IPS-15b (cell line): Measurements from ENCODE around the gene AADACL4.
"Not testable (repeated sequence)": the region's sequence is repeated elsewhere in the genome, so short reads cannot be mapped to it uniquely, and the experiment has no call there.

Experiments
- H3K27me3 ChIP-seq: one replicate; pipeline ENCODE4 v1.6.1; 2013; ENCODE audit warnings: low read length; ENCODE audit not compliant: control insufficient read depth, insufficient read depth
- H3K36me3 ChIP-seq: one replicate; pipeline ENCODE4 v1.6.1; 2013; ENCODE audit warnings: low read length; ENCODE audit not compliant: control insufficient read depth, insufficient read depth
- H3K4me1 ChIP-seq: one replicate; pipeline ENCODE4 v1.6.1; 2013; ENCODE audit warnings: mild to moderate bottlenecking, low read length; ENCODE audit not compliant: control insufficient read depth, insufficient read depth
- H3K4me3 ChIP-seq: one replicate; pipeline ENCODE4 v1.5.1; 2013; ENCODE audit warnings: low read depth, low read length
- H3K9ac ChIP-seq: one replicate; pipeline ENCODE4 v1.6.1; 2013; ENCODE audit warnings: low read depth, mild to moderate bottlenecking, low read length
- H3K9me3 ChIP-seq: one replicate; pipeline ENCODE4 v1.6.1; 2013; ENCODE audit warnings: mild to moderate bottlenecking, low read length; ENCODE audit not compliant: control insufficient read depth, insufficient read depth

Gene AADACL4

GRCh38 chr1:12636098-12636950 is 7.6 kb upstream of the AADACL4 start:
- H3K9me3 ChIP-seq, result peaks cover 31% of the 10 kb centered on the region
- no peak overlapping the region for H3K9ac ChIP-seq
- no peak overlapping the region for H3K4me3 ChIP-seq
- peaks cover 5% of the 10 kb centered on the region for H3K4me1 ChIP-seq
- no peaks in the 10 kb centered on the region for H3K27me3 ChIP-seq
- H3K36me3 ChIP-seq, result no peaks in the 10 kb centered on the region

- Histone ChIP-seq H3K4me3 (no peak overlapping the region), H3K36me3 (no peaks in the 10 kb centered on the region), H3K9ac (no peak overlapping the region), H3K27me3 (no peaks in the 10 kb centered on the region), H3K9me3 (peaks cover 32% of the 10 kb centered on the region), H3K4me1 (peaks cover 2% of the 10 kb centered on the region)
These were observed 6.2 kb upstream of the AADACL4 start for GRCh38 chr1:12637693-12638092.

GRCh38 chr1:12640237-12640957 is 3.5 kb upstream of the AADACL4 start:
- no peak overlapping the region for H3K9ac ChIP-seq
- no peak overlapping the region for H3K4me3 ChIP-seq
- peaks cover 32% of the 10 kb centered on the region for H3K9me3 ChIP-seq
- H3K27me3 ChIP-seq, result no peaks in the 10 kb centered on the region
- H3K36me3 ChIP-seq, result no peaks in the 10 kb centered on the region
- peaks cover 2% of the 10 kb centered on the region for H3K4me1 ChIP-seq

GRCh38 chr1:12640958-12641272 is 3.0 kb upstream of the AADACL4 start:
- Histone ChIP-seq H3K27me3 (no peaks in the 10 kb centered on the region), H3K36me3 (no peaks in the 10 kb centered on the region)

GRCh38 chr1:12643079-12643478 is 806 bp upstream of the AADACL4 start:
- peaks cover 29% of the 10 kb centered on the region for H3K9me3 ChIP-seq

More at GRCh38 chr1:12640958-12641272, 3.0 kb upstream of the AADACL4 start:
- H3K9ac ChIP-seq, result no peak overlapping the region
- no peak overlapping the region for H3K4me3 ChIP-seq
- peaks cover 2% of the 10 kb centered on the region for H3K4me1 ChIP-seq
- H3K9me3 ChIP-seq, result peaks cover 32% of the 10 kb centered on the region

GRCh38 chr1:12644237-12644636 is 352 bp downstream of the AADACL4 start:
- peaks cover 22% of the 10 kb centered on the region for H3K9me3 ChIP-seq
- H3K9ac ChIP-seq, result no peak overlapping the region

More at GRCh38 chr1:12643079-12643478, 806 bp upstream of the AADACL4 start:
- H3K9ac ChIP-seq, result no peak overlapping the region
- H3K4me1 ChIP-seq, result no peaks in the 10 kb centered on the region
- H3K4me3 ChIP-seq, result no peak overlapping the region
- H3K36me3 ChIP-seq, result no peaks in the 10 kb centered on the region
- no peaks in the 10 kb centered on the region for H3K27me3 ChIP-seq

GRCh38 chr1:12644829-12645228 is 944 bp downstream of the AADACL4 start:
- Histone ChIP-seq H3K36me3 (no peaks in the 10 kb centered on the region), H3K27me3 (no peaks in the 10 kb centered on the region), H3K4me3 (no peak overlapping the region), H3K9ac (no peak overlapping the region), H3K4me1 (no peaks in the 10 kb centered on the region), H3K9me3 (peaks cover 17% of the 10 kb centered on the region)

More at GRCh38 chr1:12644237-12644636, 352 bp downstream of the AADACL4 start:
- Histone ChIP-seq H3K4me3 (no peak overlapping the region), H3K36me3 (no peaks in the 10 kb centered on the region), H3K27me3 (no peaks in the 10 kb centered on the region), H3K4me1 (no peaks in the 10 kb centered on the region)

- not testable (repeated sequence) for H3K27me3 ChIP-seq
These were observed 1.5 kb downstream of the AADACL4 start for GRCh38 chr1:12645401-12645800.

GRCh38 chr1:12648741-12649140 is 4.9 kb downstream of the AADACL4 start:
- no peaks in the 10 kb centered on the region for H3K36me3 ChIP-seq
- H3K27me3 ChIP-seq, result no peaks in the 10 kb centered on the region
- no peak overlapping the region for H3K4me3 ChIP-seq
- no peaks in the 10 kb centered on the region for H3K9me3 ChIP-seq
- no peak overlapping the region for H3K9ac ChIP-seq
- H3K4me1 ChIP-seq, result no peaks in the 10 kb centered on the region

More at GRCh38 chr1:12645401-12645800, 1.5 kb downstream of the AADACL4 start:
- not testable (repeated sequence) for H3K4me3 ChIP-seq, H3K9ac ChIP-seq, H3K4me1 ChIP-seq, H3K36me3 ChIP-seq
- peaks cover 11% of the 10 kb centered on the region for H3K9me3 ChIP-seq

- Histone ChIP-seq H3K4me1 (no peaks in the 10 kb centered on the region), H3K9me3 (no peaks in the 10 kb centered on the region), H3K9ac (no peak overlapping the region), H3K36me3 (no peaks in the 10 kb centered on the region), H3K4me3 (no peak overlapping the region), H3K27me3 (no peaks in the 10 kb centered on the region)
These were observed 6.1 kb downstream of the AADACL4 start for GRCh38 chr1:12649971-12650421.

- no peaks in the 10 kb centered on the region for H3K36me3 ChIP-seq
- H3K4me3 ChIP-seq, result no peak overlapping the region
- no peaks in the 10 kb centered on the region for H3K27me3 ChIP-seq
- H3K9ac ChIP-seq, result no peak overlapping the region
- peaks cover 3% of the 10 kb centered on the region for H3K4me1 ChIP-seq
- H3K9me3 ChIP-seq, result peaks cover 8% of the 10 kb centered on the region
These were observed 10.2 kb downstream of the AADACL4 start for GRCh38 chr1:12654004-12654567.
